ENCODE results near the gene PPFIA3. TPM values are rescaled to one million over a fixed set of nuclear protein-coding genes. Genes with fewer than 3 reads are reported as not detected.
A peak's percentile ranks its signal among the peaks of the same experiment; 100 is the strongest.

Gene PPFIA3
- total and polyA plus RNA-seq, 2 of the 4 experiments (the other 2 are of a cell fraction): 0.90 to 2.4 TPM

DNA sequence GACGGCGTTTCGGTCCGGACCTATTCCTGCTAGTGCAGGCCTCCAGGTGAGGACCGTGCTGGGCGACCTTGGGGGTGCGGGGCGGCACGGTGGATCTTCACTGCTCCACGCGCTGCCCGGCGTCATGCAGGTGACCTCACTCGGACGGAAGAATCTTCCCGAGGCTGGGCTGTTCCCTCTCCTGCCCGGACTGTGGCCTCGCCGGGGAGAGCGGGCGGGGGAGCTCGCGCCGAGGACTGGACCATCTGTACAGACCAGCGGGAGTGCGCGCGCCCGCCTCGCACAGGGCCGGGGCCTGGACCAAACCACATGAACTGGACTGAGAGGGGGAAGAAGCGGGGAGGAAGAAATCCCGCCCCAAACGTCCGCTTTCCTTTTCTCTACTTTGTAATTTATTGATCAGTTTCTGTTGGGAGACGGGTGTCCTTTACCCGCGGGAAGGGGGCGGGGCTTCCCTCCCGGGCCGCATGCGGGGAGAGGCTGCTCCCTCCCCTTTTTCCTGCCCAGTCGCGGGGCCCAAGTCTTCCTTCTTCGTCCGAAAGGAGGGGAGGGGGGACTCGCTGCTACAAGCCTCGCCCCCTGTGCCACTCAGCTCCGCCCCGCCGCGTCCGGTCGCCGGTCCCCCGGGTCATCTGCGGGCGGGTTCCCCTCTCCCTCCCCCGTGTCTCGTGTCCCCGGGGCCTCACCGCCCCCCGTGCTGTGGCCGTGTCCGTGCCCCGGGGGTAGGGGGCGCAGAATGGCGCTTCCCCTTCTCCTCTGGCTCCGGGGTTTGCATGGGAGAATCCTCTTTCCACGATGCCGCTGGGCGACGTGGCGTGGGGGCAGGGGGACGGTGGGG lies 31.0 kb downstream of the PPFIA3 start:
- intact Hi-C loops (cut with micrococcal nuclease): no loop called here
- BruUV-seq (replicated peaks): no TSS peak

More for the DNA sequence above, 31.0 kb downstream of the PPFIA3 start:
- Histone ChIP-seq H2AK9ac (replicated peaks; ENCODE audit: low read depth, low read length, poor library complexity) (peak overlapping the region; percentile 79), H2BK20ac (ENCODE audit: low read depth, low read length) (no peak overlapping the region), H4K20me1 (ENCODE audit: insufficient read depth, low read length) (no peaks in the 10 kb centered on the region), H3K9ac (ENCODE audit: low read depth, low read length) (peak overlapping the region; percentile 53), H3K14ac (replicated peaks; ENCODE audit: low read depth, low read length) (peak overlapping the region; percentile 77), H3K36me3 (ENCODE audit: control insufficient read depth, insufficient read depth, low read length) (no peaks in the 10 kb centered on the region), H2BK5ac (ENCODE audit: low read depth, low read length, poor library complexity, severe bottlenecking) (no peak overlapping the region), H2AFZ (replicated peaks; ENCODE audit: low read length, poor library complexity) (peak overlapping the region; percentile 98), H4K91ac (ENCODE audit: insufficient read depth, low read depth, low read length) (peak overlapping the region; percentile 54; the same call in 1 of the 2 replicates), H3K27me3 (ENCODE audit: control insufficient read depth, insufficient read depth, low read length) (no peaks in the 10 kb centered on the region; the same call in 1 of the 2 replicates), H2BK120ac (ENCODE audit: low read depth, low read length) (peak overlapping the region; percentile 59), H3K9me1 (ENCODE audit: insufficient read depth, low read length) (no peaks in the 10 kb centered on the region), H3K4me2 (ENCODE audit: low read depth, low read length) (peak overlapping the region; percentile 91), H4K5ac (ENCODE audit: low read depth, low read length) (0 out of 2 replicates have a peak overlapping the region, but pooled peaks have one; percentile 2), H2BK15ac (ENCODE audit: low read depth, low read length) (no peak overlapping the region; the same call in 1 of the 3 replicates), H3K27ac (ENCODE audit: insufficient read depth, low read length) (peak overlapping the region; percentile 13; the same call in 1 of the 2 replicates), H3K9me3 (ENCODE audit: control insufficient read depth, insufficient read depth, low read length) (no peaks in the 10 kb centered on the region), H3K4ac (ENCODE audit: low read depth, low read length) (peak overlapping the region; percentile 69), H4K8ac (ENCODE audit: low read depth in 2 of 2, low read length in 2 of 2) (peak overlapping the region in 1 of 2 experiments; percentile 70; a peak in 3 of 4 replicates), H3K4me1 (ENCODE audit: control insufficient read depth, insufficient read depth, low read length) (peaks cover 12% of the 10 kb centered on the region), H2AK5ac (ENCODE audit: low read depth, low read length) (0 out of 2 replicates have a peak overlapping the region, but pooled peaks have one; percentile 24), H3K56ac (ENCODE audit: extremely low read depth, insufficient read depth, low read length) (peak overlapping the region; percentile 74; the same call in 1 of the 2 replicates), H3K4me3 (ENCODE audit: insufficient read depth, low read depth, low read length) (peak overlapping the region; percentile 53), H3K23ac (ENCODE audit: low read depth, low read length) (peak overlapping the region; percentile 90), H3K18ac (ENCODE audit: low read depth, low read length) (peak overlapping the region; percentile 35; the same call in 1 of the 2 replicates), H3K79me1 (ENCODE audit: low read depth in 1 of 2, low read length in 2 of 2) (0 out of 4 replicates have a peak, but pooled peaks cover 0 to 7% of the 10 kb centered on the region in 2 experiments)
- TF ChIP-seq RAD21 (IDR thresholded peaks at IDR 0.05; ENCODE audit: low read length): no peak
- peak; percentile 93 for TF ChIP-seq BHLHE40 (IDR thresholded peaks at IDR 0.05; ENCODE audit: low read depth, low read length)
- no peak for TF ChIP-seq ELK1 (IDR thresholded peaks at IDR 0.05; ENCODE audit: borderline replicate concordance, low read depth, low read length)
- no peak; the same call in 1 of the 2 replicates for TF ChIP-seq CHD1 (IDR thresholded peaks at IDR 0.05; ENCODE audit: low read depth, low read length)
- TF ChIP-seq, protein P1, sequence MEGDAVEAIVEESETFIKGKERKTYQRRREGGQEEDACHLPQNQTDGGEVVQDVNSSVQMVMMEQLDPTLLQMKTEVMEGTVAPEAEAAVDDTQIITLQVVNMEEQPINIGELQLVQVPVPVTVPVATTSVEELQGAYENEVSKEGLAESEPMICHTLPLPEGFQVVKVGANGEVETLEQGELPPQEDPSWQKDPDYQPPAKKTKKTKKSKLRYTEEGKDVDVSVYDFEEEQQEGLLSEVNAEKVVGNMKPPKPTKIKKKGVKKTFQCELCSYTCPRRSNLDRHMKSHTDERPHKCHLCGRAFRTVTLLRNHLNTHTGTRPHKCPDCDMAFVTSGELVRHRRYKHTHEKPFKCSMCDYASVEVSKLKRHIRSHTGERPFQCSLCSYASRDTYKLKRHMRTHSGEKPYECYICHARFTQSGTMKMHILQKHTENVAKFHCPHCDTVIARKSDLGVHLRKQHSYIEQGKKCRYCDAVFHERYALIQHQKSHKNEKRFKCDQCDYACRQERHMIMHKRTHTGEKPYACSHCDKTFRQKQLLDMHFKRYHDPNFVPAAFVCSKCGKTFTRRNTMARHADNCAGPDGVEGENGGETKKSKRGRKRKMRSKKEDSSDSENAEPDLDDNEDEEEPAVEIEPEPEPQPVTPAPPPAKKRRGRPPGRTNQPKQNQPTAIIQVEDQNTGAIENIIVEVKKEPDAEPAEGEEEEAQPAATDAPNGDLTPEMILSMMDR (conservative IDR thresholded peaks at IDR 0.05; ENCODE audit: low read depth, low read length): no peak
- TF ChIP-seq SMC3 (IDR thresholded peaks at IDR 0.05; ENCODE audit: low read depth, low read length): no peak
- TF ChIP-seq MAFK (IDR thresholded peaks at IDR 0.05; ENCODE audit: low read depth, low read length): no peak
- no peak for TF ChIP-seq RFX5 (IDR thresholded peaks at IDR 0.05; ENCODE audit: low read depth, low read length)
- TF ChIP-seq NFE2L2 (IDR thresholded peaks at IDR 0.05; ENCODE audit: low read depth, low read length): no peak
- peak; percentile 79 for TF ChIP-seq MAZ (IDR thresholded peaks at IDR 0.05; ENCODE audit: borderline replicate concordance, low read depth, low read length)
- no peak for TF ChIP-seq FOS (IDR thresholded peaks at IDR 0.05; ENCODE audit: low read depth, low read length)
- ATAC-seq (ENCODE audit: low read depth): peak; percentile 65
- in situ Hi-C loops (cut with MboI; ENCODE audit: low sequenced_read_pairs): no loop called here
- ChIA-PET POLR2A (ENCODE audit: unreplicated experiment) (interaction anchor here (0.6 kb wide), 1 partner anchor 48 kb away, joined by 4 read pairs; no protein-coding TSS in a partner anchor), CTCF (interaction anchor here (2.0 kb wide), 1 partner anchor 53 kb away, joined by 6 read pairs; no protein-coding TSS in a partner anchor)
- dilution Hi-C loops (cut with HindIII; ENCODE audit: low sequenced_read_pairs, unreplicated experiment): no loop called here
- 0% methylated on average over 11 of the region's 75 CpGs; no CpG with 5 or more reads in 1 of the 2 experiments for WGBS, 2 experiments (ENCODE audit: extremely low coverage in 2 of 2, insufficient read length in 1 of 2)
- peak; percentile 65 for DNase-seq
